H1 (cell line): ENCODE results near the gene MMP28. TPM values are rescaled to one million over a fixed set of nuclear protein-coding genes. Genes with fewer than 3 reads are reported as not detected.

Source experiments
- ASH2L ChIP-seq: fragments of 200-600, 300-600 bp; sonication (generic); IDR thresholded peaks from one replicate; pipeline ENCODE4 v1.7.1; 2017; ENCODE audit warnings: low read length
- ATF3 ChIP-seq: IDR thresholded peaks from 2 replicates; pipeline ENCODE4 v1.6.1; 2011; ENCODE audit warnings: low read depth, mild to moderate bottlenecking, low read length; ENCODE audit not compliant: insufficient read depth
- CBX8 ChIP-seq: fragments of 300-800, 300-1000 bp; sonication (generic); IDR thresholded peaks from 2 replicates; pipeline ENCODE4 v1.7.1; 2016; ENCODE audit warnings: low read depth, low read length, borderline replicate concordance
- CHD1 ChIP-seq: IDR thresholded peaks from 2 replicates; pipeline ENCODE4 v1.6.1; 2012; ENCODE audit warnings: low read depth, low read length, improper control_type of control experiment
- E2F6 ChIP-seq: IDR thresholded peaks from 2 replicates; pipeline ENCODE4 v1.6.1; 2012; ENCODE audit warnings: inconsistent platforms
- EZH2 ChIP-seq: fragments of 200-600 bp; sonication (generic); IDR thresholded peaks from 2 replicates; pipeline ENCODE4 v1.7.1; 2012; ENCODE audit warnings: low read depth, mild to moderate bottlenecking, moderate library complexity, low read length, inconsistent platforms; ENCODE audit not compliant: severe bottlenecking
- FOSL1 ChIP-seq: IDR thresholded peaks from 2 replicates; pipeline ENCODE4 v1.6.1; 2011; ENCODE audit warnings: mild to moderate bottlenecking, low read depth, low read length, moderate library complexity; ENCODE audit not compliant: insufficient read depth
- KDM4A ChIP-seq: IDR thresholded peaks from one replicate; pipeline ENCODE4 v1.7.1; 2012; ENCODE audit warnings: low read depth, mild to moderate bottlenecking, moderate library complexity, low read length, inconsistent platforms; ENCODE audit not compliant: severe bottlenecking
- KDM5A ChIP-seq: fragments of 200-600 bp; IDR thresholded peaks from 2 replicates; pipeline ENCODE4 v1.7.1; 2012; ENCODE audit warnings: mild to moderate bottlenecking, low read length, inconsistent platforms, mixed read lengths
- NANOG ChIP-seq: IDR thresholded peaks from 2 replicates; pipeline ENCODE4 v1.6.1; 2011; ENCODE audit warnings: low read length, low read depth, mild to moderate bottlenecking, inconsistent platforms; ENCODE audit not compliant: insufficient read depth, poor library complexity, severe bottlenecking
- NRF1 ChIP-seq: IDR thresholded peaks from 2 replicates; pipeline ENCODE4 v1.6.1; 2011; ENCODE audit warnings: mild to moderate bottlenecking, low read depth, low read length, improper control_type of control experiment
- PHF8 ChIP-seq: fragments of 200-600 bp; sonication (generic); conservative IDR thresholded peaks from 2 replicates; pipeline ENCODE4 v1.7.1; 2012; ENCODE audit warnings: low read depth, mild to moderate bottlenecking, inconsistent platforms, low read length, moderate library complexity
- POLR2AphosphoS5 ChIP-seq: IDR thresholded peaks from 2 replicates; pipeline ENCODE4 v1.6.1; 2011; ENCODE audit warnings: low read depth, low read length
- RFX5 ChIP-seq: IDR thresholded peaks from 2 replicates; pipeline ENCODE4 v1.6.1; 2011; ENCODE audit warnings: low read depth, low read length, improper control_type of control experiment, borderline replicate concordance
- SIRT6 ChIP-seq: IDR thresholded peaks from one replicate; pipeline ENCODE4 v1.7.1; 2012; ENCODE audit warnings: low read length, inconsistent platforms
- SP4 ChIP-seq: IDR thresholded peaks from 2 replicates; pipeline ENCODE4 v1.6.1; 2012; ENCODE audit warnings: low read length, inconsistent platforms
- TAF1 ChIP-seq: IDR thresholded peaks from 2 replicates; pipeline ENCODE4 v1.6.1; 2011; ENCODE audit warnings: mild to moderate bottlenecking, low read depth, low read length
- TAF7 ChIP-seq: optimal IDR thresholded peaks from 2 replicates; pipeline ENCODE3; 2011; ENCODE audit warnings: low read depth, mild to moderate bottlenecking, inconsistent platforms, low read length, moderate library complexity, borderline replicate concordance
- TBP ChIP-seq: IDR thresholded peaks from 2 replicates; pipeline ENCODE4 v1.6.1; 2011; ENCODE audit warnings: low read depth, low read length, improper control_type of control experiment
- TEAD4 ChIP-seq: IDR thresholded peaks from 2 replicates; pipeline ENCODE4 v1.6.1; 2012; ENCODE audit warnings: low read depth, low read length, inconsistent platforms, mixed read lengths
- USF2 ChIP-seq: IDR thresholded peaks from 2 replicates; pipeline ENCODE4 v1.6.1; 2011; ENCODE audit warnings: low read length, improper control_type of control experiment
- ZNF274 ChIP-seq: IDR thresholded peaks from 2 replicates; pipeline ENCODE4 v1.7.0; 2012; ENCODE audit warnings: low read length, borderline replicate concordance; ENCODE audit errors: extremely low read depth
- polyA plus RNA-seq, 7 experiments: library from polyadenylated mRNA; depleted of rRNA in 3 of 7; stranded (reverse) in 5 of 7; unstranded in 2 of 7; fragments of >200 nt in 5 of 7; fragments of 200-250 nt in 2 of 7; gene quantifications; 1 replicate in 5 of 7; 2 replicates in 1 of 7; 4 replicates in 1 of 7; pipeline versions ENCODE4 v1.2.1 to v1.2.3, GENCODE V29; 2011 to 2013; ENCODE audit warnings: missing spikeins in 2 of 7, mixed read lengths in 2 of 7
- total RNA-seq: library from RNA; stranded (reverse); fragmentation: NEBNext Ultra II Directional; extraction: Animal tissue kit (Norgen Biotek cat#: 25700); gene quantifications from 2 replicates; pipeline ENCODE4 v1.2.1, GENCODE V29; 2021

Gene MMP28
- total and polyA plus RNA-seq, 2 of the 8 experiments (the other 6 are each of a cell fraction or from before 2014, with no cell fraction given), result not detected

GRCh38 chr17:35808962-35809854, 13.8 kb upstream of the MMP28 start, which contains the start of gene TAF15 (continued):
- TF ChIP-seq ATF3 (no peak), NANOG (no peak), SP4 (no peak; the same call in 1 of the 2 replicates), TAF1 (peak; percentile 99), NRF1 (no peak), TAF7 (peak; percentile 99), ZNF274 (no peak), KDM5A (no peak), E2F6 (peak; percentile 60; the same call in 1 of the 2 replicates), RFX5 (no peak), USF2 (no peak), SIRT6 (no peak), FOSL1 (peak; percentile 7; the same call in 1 of the 2 replicates), CHD1 (peak; percentile 98), PHF8 (peak; percentile 100), TBP (peak; percentile 96), EZH2 (no peak), ASH2L (peak; percentile 22), POLR2AphosphoS5 (peak; percentile 94), CBX8 (no peak), TEAD4 (no peak), KDM4A (no peak)
